SU-DHL-6 (cell line): ENCODE results near the gene TMEM175.

ENCODE experiments used
- H2AFZ ChIP-seq: fragments of 200-600 bp; sonication (generic); 2 replicates; pipeline ENCODE4 v1.6.1; 2014; ENCODE audit warnings: low read depth, mild to moderate bottlenecking, moderate library complexity, mixed read lengths, antibody characterized with exemption, low read length; ENCODE audit not compliant: severe bottlenecking
- H3F3A ChIP-seq: fragments of 200-600 bp; shearing (Covaris generic); 2 replicates; pipeline ENCODE4 v1.6.0; 2016; ENCODE audit warnings: antibody characterized with exemption, mild to moderate bottlenecking; ENCODE audit not compliant: insufficient read depth
- H3K27ac ChIP-seq: fragments of 200-600 bp; sonication (generic); 2 replicates; pipeline ENCODE4 v1.5.1; 2016; ENCODE audit warnings: low read depth, mild to moderate bottlenecking, low read length, moderate library complexity, mixed read lengths
- H3K27me3 ChIP-seq: fragments of 200-600 bp; sonication (generic), shearing (Covaris generic); 2 replicates; pipeline ENCODE4 v1.6.0; 2014; ENCODE audit warnings: mild to moderate bottlenecking, low read length
- H3K36me3 ChIP-seq: fragments of 200-600 bp; sonication (generic); 2 replicates; pipeline ENCODE4 v1.6.1; 2014; ENCODE audit warnings: mild to moderate bottlenecking, low read length, mixed read lengths
- H3K4me2 ChIP-seq: fragments of 300-600, 200-600 bp; shearing (Covaris generic), sonication (generic); 2 replicates; pipeline ENCODE4 v1.6.0; 2014; ENCODE audit warnings: low read length, low read depth, mild to moderate bottlenecking; ENCODE audit not compliant: poor library complexity, severe bottlenecking
- H3K4me3 ChIP-seq: fragments of 200-600 bp; sonication (generic); 2 replicates; pipeline ENCODE4 v1.5.1; 2014; ENCODE audit warnings: antibody characterized with exemption, low read length, mild to moderate bottlenecking, mixed read lengths; ENCODE audit not compliant: insufficient read depth, poor library complexity, severe bottlenecking
- H3K79me2 ChIP-seq: fragments of 200-600 bp; sonication (generic); 2 replicates; pipeline ENCODE4 v1.6.1; 2014; ENCODE audit warnings: mild to moderate bottlenecking, low read length, moderate library complexity; ENCODE audit not compliant: insufficient read depth
- H3K9ac ChIP-seq: fragments of 200-600 bp; sonication (generic); 2 replicates; pipeline ENCODE4 v1.7.0; 2014; ENCODE audit warnings: mild to moderate bottlenecking, low read length
- H3K9me2 ChIP-seq: fragments of 200-600 bp; sonication (generic); replicated peaks from 2 replicates; pipeline ENCODE4 v1.6.1; 2014; ENCODE audit warnings: low read length; ENCODE audit not compliant: insufficient read depth
- H3K9me3 ChIP-seq: fragments of 200-600 bp; sonication (generic); 2 replicates; pipeline ENCODE4 v1.6.1; 2014; ENCODE audit warnings: low read length, mixed read lengths; ENCODE audit not compliant: insufficient read depth
- H4K20me1 ChIP-seq: fragments of 200-600 bp; sonication (generic); 2 replicates; pipeline ENCODE4 v1.6.1; 2014; ENCODE audit warnings: low read depth, mild to moderate bottlenecking, antibody characterized with exemption, low read length, moderate library complexity, mixed read lengths
- EZH2phosphoT487 ChIP-seq: fragments of 200-600 bp; sonication (generic), shearing (Covaris generic); conservative IDR thresholded peaks from 2 replicates; pipeline ENCODE4 v1.6.1; 2018; ENCODE audit warnings: mild to moderate bottlenecking, antibody characterized with exemption, low read length, moderate library complexity, mixed read lengths
- TF ChIP-seq, protein P1 (sequence below): fragments of 200-600 bp; sonication (generic); IDR thresholded peaks from one replicate; pipeline ENCODE4 v1.5.1; 2017; ENCODE audit warnings: antibody characterized with exemption, mild to moderate bottlenecking, low read length, moderate library complexity; ENCODE audit not compliant: insufficient read depth, poor library complexity, severe bottlenecking

The TMEM175 gene

DNA sequence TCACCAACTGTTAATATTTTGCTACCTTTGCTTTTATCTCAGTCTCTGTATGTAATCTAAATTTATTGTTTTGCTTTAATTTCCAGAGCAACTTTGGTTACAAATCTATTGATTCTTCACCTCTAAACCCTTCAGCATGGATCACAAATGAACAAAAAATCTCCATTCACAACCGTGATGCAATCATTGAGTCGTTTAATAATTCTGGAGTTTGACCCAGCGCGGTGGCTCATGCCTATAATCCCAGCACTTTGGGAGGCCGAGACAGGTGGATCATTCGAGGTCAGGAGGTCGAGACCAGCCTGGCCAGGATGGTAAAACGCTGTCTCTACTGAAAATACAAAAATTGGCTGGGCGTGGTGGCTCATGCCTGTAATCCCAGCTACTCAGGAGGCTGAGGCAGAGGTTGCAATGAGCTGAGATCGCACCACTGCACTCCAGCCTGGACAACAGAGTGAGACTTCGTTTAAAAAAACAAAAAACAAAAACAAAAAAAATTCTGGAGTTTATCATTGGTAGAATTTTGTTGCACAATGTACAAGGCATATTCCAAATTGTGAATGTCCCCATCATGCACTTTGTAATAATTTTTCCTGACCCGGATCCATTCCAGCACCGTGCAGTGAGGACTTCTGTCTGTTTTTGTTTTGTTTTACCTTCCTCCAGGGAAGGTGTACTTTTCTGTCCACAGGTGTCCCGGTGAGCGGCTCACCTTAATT is 52.2 kb downstream of the TMEM175 start:
- no peak overlapping the region for H2AFZ ChIP-seq
- H3K9me3 ChIP-seq: no peaks in the 10 kb centered on the region
- H3K27ac ChIP-seq: no peak overlapping the region
- H4K20me1 ChIP-seq: no peaks in the 10 kb centered on the region
- no peak overlapping the region for H3K4me3 ChIP-seq
- no peak for TF ChIP-seq EZH2phosphoT487
- TF ChIP-seq, protein P1, sequence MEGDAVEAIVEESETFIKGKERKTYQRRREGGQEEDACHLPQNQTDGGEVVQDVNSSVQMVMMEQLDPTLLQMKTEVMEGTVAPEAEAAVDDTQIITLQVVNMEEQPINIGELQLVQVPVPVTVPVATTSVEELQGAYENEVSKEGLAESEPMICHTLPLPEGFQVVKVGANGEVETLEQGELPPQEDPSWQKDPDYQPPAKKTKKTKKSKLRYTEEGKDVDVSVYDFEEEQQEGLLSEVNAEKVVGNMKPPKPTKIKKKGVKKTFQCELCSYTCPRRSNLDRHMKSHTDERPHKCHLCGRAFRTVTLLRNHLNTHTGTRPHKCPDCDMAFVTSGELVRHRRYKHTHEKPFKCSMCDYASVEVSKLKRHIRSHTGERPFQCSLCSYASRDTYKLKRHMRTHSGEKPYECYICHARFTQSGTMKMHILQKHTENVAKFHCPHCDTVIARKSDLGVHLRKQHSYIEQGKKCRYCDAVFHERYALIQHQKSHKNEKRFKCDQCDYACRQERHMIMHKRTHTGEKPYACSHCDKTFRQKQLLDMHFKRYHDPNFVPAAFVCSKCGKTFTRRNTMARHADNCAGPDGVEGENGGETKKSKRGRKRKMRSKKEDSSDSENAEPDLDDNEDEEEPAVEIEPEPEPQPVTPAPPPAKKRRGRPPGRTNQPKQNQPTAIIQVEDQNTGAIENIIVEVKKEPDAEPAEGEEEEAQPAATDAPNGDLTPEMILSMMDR: no peak
- no peak overlapping the region for H3K9ac ChIP-seq
- no peaks in the 10 kb centered on the region for H3K79me2 ChIP-seq
- H3K9me2 ChIP-seq: no peaks in the 10 kb centered on the region
- H3K27me3 ChIP-seq: no peaks in the 10 kb centered on the region
- peaks cover 5% of the 10 kb centered on the region; the same call in 1 of the 2 replicates for H3F3A ChIP-seq
- H3K36me3 ChIP-seq: no peaks in the 10 kb centered on the region
- H3K4me2 ChIP-seq: no peak overlapping the region

DNA sequence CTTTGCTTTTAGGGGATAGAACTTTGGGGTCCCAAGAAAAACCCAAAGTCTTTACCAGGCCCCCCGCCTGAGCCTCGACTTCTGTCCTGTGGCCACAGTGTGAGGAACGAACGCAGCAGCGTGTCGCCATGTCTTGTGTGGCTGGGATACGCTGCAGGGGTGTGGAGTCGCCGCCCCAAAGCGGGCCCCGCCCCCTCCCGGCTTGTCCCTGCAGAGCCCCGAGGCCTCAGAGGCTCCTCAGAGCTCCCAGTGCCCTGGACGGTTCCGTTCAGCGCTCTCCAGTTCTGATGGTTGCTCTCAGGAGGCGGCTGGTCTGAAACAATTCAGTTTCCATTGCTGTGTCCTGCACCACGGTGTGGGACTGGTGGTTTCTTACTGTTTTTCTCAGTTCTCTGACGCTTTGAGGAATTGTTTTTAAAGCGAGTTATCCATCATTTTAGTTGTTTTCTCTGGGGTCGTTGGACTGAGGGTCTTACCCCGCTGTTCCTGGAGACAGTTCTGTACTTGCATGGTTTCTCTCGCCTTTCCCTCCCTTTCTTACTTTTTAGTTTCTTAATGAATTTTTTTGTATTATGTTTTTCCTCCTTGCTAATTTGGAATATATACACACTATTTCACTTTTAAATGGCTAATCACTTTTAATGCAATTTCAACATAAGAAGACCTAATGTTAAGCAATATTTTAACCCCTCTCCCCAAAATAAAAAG is 53.0 kb downstream of the TMEM175 start:
- peaks cover 5% of the 10 kb centered on the region; the same call in 1 of the 2 replicates for H3F3A ChIP-seq
- peak overlapping the region; percentile 98 for H3K4me2 ChIP-seq
- no peak overlapping the region for H2AFZ ChIP-seq
- no peak overlapping the region for H3K9ac ChIP-seq
- H4K20me1 ChIP-seq: no peaks in the 10 kb centered on the region
- H3K9me2 ChIP-seq: no peaks in the 10 kb centered on the region
- no peaks in the 10 kb centered on the region for H3K79me2 ChIP-seq
- no peaks in the 10 kb centered on the region for H3K36me3 ChIP-seq
- H3K9me3 ChIP-seq: no peaks in the 10 kb centered on the region
- no peak overlapping the region for H3K4me3 ChIP-seq
- no peaks in the 10 kb centered on the region for H3K27me3 ChIP-seq
- no peak overlapping the region for H3K27ac ChIP-seq
- TF ChIP-seq EZH2phosphoT487: no peak
- TF ChIP-seq, protein P1: no peak

DNA sequence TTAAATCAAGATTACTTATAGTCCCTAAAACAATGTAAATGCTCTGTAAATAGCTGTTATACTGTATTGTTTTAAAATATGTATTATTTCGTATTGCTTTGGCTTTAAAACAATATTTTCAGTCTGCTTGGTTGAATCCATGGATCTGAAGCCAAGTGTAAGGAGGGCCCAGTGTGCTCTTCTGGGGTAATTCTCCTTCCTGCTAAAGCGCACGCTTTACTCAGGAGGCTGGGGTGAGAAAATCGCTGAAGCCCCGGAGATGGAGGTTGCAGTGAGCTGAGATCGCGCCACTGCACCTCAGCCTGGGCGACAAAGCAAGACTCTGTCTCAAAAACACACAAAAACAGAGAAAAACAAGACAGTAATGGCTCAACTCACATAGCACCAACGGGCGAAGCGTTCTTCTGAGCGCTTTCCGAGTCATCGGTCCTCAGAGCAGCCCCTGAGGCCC is 54.2 kb downstream of the TMEM175 start:
- Histone ChIP-seq H3K79me2 (no peaks in the 10 kb centered on the region), H3K9me2 (no peaks in the 10 kb centered on the region), H3K9me3 (no peaks in the 10 kb centered on the region), H3K9ac (peak overlapping the region; percentile 74), H3K4me3 (peak overlapping the region; percentile 60), H3K27ac (peak overlapping the region; percentile 48), H4K20me1 (no peaks in the 10 kb centered on the region), H3F3A (peaks cover 5% of the 10 kb centered on the region; the same call in 1 of the 2 replicates), H3K27me3 (no peaks in the 10 kb centered on the region), H3K4me2 (peak overlapping the region; percentile 98), H2AFZ (peak overlapping the region; percentile 84), H3K36me3 (no peaks in the 10 kb centered on the region)
- no peak for TF ChIP-seq EZH2phosphoT487
- TF ChIP-seq, protein P1: no peak
